CD4-positive, alpha-beta T cell treated with Interleukin-10 for 1 hour (primary cell): Measurements from ENCODE around the gene CNNM2.

Experiments used
- DNase-seq: peaks from one replicate; pipeline ENCODE4 v3.0.0-alpha.2; 2020

Gene CNNM2

GRCh38 chr10:103077491-103078308 lies 159.6 kb downstream of the CNNM2 start:
- no peak for DNase-seq

DNA sequence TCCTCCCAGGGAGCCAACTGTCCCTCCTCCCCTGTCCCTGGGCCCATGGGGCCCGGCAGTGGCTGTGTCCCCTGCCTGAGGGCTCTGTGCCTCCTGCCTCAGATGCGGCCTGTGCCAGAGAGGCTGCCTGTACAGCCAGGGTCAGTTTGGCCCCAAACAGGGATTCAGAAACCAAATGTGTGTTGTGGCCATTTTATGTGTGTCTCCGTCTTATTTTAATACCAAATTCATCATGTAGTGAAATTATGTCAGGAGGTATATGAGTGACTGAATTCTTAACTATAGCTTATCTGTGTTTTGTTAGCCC lies 160.2 kb downstream of the CNNM2 start:
- no peak for DNase-seq

DNA sequence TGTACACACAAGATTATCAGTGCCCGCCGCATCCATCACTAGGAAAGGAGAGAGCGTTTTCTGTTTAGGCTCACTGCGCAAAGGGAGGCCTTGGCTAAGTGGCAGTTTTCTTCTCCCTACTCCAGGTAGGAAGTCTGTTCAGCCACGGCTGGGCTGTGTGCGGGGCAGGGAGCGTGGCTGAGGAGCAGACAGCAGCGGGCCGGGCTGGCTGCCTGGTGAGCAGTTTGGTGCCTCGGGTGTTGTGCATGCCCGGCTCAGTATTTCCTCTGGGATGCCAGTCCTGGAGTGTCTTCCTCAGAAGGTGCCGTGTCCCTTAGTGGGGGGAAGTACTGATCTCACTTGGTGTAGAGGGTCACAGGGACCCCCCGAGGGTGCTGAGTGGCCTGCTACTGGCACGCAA lies 160.6 kb downstream of the CNNM2 start:
- DNase-seq, result no peak

GRCh38 chr10:103079100-103079499 lies 161.0 kb downstream of the CNNM2 start:
- DNase-seq, result no peak

GRCh38 chr10:103079946-103080345 lies 161.9 kb downstream of the CNNM2 start:
- no peak for DNase-seq

- DNase-seq, result no peak
Measured at GRCh38 chr10:103080891-103081581, 162.9 kb downstream of the CNNM2 start.

GRCh38 chr10:103082683-103083082 lies 164.6 kb downstream of the CNNM2 start:
- no peak for DNase-seq

DNA sequence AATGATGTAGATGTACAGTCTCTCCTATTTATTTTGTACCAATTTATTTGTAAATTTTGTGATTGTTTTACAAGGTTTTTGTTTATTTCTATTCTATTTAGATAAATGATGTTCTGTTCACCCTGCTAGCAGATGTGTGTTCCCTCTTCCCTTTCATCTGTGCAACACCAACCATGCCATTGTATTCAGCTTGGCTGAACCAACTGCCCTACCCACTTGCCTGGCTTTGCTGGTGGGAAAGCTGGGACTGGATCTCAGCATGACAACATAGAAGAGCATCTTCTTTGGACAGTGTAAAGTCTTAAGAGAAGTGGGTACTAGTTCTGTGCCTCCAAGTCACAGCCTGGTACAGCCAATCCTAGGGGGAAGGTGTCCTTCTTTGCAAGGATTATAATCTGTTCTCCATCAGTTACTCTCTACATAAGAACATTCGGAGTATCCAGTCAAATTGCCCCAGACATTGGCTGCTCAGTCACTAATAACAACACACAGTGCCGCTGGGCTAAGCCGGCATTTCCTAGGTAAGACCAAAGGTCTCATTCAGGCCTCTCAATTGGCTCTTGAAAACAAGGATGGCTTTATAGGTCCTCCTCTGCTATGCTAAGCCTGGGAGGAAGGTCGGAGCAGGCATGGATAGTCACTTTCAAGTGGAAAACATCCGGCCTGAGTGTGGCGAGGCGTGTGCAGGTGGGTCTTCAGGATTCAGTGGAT lies 165.3 kb downstream of the CNNM2 start:
- no peak for DNase-seq

DNA sequence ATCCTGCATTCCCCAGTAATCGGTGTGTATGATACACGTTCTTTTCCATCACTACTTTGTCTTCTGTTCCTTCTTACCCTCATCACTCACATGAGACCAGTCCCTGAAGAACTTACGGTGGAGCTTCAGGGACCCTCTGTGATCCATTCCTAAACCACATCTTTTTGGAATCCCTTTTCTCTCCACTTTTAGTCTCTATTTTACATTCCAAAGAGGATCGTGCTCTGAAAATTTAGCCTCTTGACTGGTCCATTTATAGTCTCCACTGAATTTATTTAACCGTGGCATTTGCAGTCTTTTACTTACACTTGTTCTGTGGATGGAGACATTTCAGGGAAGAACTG lies 165.9 kb downstream of the CNNM2 start:
- DNase-seq, result no peak

GRCh38 chr10:103086261-103086660 lies 168.2 kb downstream of the CNNM2 start:
- no peak for DNase-seq

DNA sequence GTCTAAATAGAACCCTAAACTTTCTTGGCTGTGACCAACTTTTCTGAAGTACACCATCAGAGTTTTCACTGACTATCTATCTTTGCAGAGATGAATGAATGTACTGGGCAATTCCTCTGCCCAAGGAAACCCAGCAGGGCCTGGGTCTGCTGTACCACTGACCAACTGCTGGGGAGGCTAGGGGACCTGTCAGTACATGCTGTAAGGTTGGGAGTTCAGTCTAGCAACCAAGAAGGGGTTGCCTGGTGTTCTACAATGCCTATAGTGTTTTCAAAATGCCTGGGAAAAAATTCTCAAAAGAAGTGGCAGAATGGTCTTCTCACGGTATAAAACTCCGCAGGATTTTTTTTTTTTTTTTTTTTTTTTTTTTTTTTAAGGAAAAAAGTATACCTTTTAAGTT lies 168.7 kb downstream of the CNNM2 start:
- no peak for DNase-seq

- DNase-seq, result no peak
Measured at GRCh38 chr10:103089493-103089892, 171.4 kb downstream of the CNNM2 start.

GRCh38 chr10:103090911-103091310 lies 172.8 kb downstream of the CNNM2 start:
- no peak for DNase-seq

GRCh38 chr10:103095005-103095404 lies 176.9 kb downstream of the CNNM2 start:
- DNase-seq, result no peak

- no peak for DNase-seq
Measured at GRCh38 chr10:103096130-103096529, 178.0 kb downstream of the CNNM2 start.

DNA sequence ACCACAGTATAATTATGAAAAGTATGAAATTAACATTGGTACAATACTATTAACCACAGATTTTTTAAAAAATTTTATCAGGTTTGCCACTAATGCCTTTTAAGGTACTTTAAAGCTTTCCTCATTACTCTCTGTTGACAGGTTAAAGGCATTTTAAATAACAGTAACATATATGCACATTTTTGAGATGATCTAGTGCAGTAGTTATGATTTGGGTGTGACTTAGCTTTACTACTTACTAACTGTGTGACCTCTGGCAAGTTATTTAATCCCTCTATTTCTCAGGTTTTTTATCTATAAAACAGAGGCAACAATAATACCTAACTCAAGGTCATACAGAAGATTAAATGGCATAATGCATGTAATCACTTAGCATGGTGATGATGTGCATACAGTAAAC lies 180.1 kb downstream of the CNNM2 start:
- no peak for DNase-seq

GRCh38 chr10:103100620-103101019 lies 182.5 kb downstream of the CNNM2 start:
- DNase-seq, result no peak

DNA sequence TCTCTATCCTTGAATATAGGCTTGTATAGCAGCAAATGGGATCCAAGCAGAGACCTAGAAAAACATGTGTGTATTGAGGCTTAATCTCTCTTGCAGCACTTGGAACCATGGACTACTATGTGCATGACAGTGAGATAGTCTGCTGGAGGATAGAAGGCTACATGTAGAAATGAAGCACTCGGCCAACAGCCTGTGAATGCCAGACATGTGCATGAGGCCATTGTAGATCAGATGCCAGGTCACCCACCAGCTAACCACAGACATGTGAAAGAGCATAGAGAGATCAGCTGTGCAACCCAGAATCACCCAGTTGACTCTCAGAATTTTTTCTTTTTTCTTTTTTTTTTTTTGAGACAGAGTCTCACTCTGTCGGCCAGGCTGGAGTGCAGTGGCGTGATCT lies 184.1 kb downstream of the CNNM2 start:
- no peak for DNase-seq

DNA sequence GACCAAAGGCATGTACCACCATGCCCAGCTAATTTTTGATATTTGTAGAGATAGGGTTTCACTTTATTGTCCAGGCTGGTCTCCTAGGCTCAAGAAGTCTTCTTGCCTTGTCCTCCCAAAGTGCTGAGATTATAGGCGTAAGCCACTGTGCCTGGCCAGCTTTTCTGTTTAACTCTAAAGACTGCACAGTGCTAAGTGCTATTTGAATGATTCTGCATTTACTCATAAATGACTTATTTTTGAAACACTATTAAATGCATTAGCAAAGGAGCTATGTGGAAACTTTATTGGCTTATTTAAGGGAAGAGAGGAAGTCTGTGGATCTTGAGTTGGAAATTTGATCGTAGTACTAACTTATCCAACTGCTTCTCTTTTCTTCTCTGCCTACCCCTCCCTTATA lies 185.9 kb downstream of the CNNM2 start:
- DNase-seq, result no peak

GRCh38 chr10:103104721-103105120 lies 186.6 kb downstream of the CNNM2 start:
- DNase-seq, result no peak

- DNase-seq, result no peak
Measured at GRCh38 chr10:103105462-103105861, 187.4 kb downstream of the CNNM2 start.

DNA sequence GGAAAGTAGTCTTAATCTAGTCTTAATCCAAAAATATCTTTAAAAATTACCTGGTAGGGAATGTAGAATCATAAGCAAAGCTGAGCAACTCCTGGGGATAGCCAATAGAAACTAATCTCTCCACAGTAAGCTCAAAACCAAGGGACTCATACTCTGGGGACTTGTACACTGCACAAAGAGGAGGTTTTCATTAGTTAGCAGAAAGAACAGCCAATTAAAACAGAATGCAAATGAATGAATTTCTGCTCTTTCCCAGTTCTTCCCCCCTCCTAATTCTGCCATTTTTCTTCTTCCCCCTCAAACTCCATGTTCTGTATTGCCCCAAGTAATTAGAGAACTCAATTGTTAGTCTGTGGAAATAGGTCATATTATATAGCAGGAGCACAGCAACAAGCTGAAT lies 188.4 kb downstream of the CNNM2 start:
- no peak for DNase-seq

GRCh38 chr10:103109821-103110220 lies 191.7 kb downstream of the CNNM2 start:
- DNase-seq, result no peak

- no peak for DNase-seq
Measured at GRCh38 chr10:103110407-103110806, 192.3 kb downstream of the CNNM2 start.
